GM10266 (cell line): ENCODE measurements around the gene KLK15.

ENCODE experiments used
- DNase-seq: peaks from one replicate; pipeline ENCODE4 v3.0.0; 2012; ENCODE audit errors: extremely low spot score
- CTCF ChIP-seq: IDR thresholded peaks from 2 replicates; pipeline ENCODE4 v1.5.1; 2012; ENCODE audit warnings: mild to moderate bottlenecking, low read depth; ENCODE audit not compliant: control insufficient read depth, insufficient read depth; ENCODE audit errors: missing control alignments

KLK15 gene

DNA sequence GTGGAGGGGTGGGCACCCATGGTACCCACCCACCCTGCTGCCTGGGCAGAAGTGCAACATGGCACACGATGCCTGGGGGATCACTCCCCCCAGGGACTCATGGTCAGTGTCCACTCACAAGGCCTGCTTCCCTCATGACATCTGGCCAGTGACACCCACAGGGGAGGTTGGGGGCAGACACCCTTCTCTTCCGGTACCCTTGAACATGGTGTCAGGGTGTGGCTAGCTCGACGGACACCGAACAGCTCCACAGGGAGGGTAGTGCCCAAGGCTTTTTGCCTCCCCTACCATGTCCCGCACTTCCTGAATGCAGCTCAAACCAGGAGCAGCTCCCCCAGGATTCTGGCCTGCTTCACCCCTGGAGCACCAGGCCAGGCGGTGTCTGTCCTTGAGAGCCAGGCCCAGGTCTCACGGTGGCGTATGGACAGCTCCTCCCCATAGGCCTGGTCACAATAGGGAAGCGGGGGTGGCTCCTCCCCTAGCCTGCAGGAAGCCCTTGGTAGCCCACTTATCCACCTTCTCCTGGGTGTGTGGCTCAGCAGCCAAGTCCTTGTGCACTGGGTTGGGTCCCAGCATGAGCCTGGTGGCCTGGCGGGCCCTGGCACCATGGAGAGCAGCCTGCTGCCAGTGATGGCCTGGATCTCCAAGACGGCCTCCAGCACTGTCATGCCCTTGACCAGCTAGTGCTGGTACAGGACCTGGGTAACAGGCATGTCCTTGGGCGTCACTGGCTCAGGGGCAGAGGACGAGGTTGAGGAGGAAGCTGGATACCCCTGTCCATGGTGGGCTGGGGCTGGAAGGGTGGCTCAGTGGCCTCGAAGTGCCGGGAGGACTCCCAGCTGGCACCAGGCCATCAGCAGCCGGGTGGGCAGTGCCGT, 35.4 kb downstream of the KLK15 start:
- DNase-seq = no peak
- TF ChIP-seq CTCF = no peak

- no peak for DNase-seq
- TF ChIP-seq CTCF = no peak
Measured at GRCh38 chr19:50797429-50797780, 36.0 kb downstream of the KLK15 start.

- TF ChIP-seq CTCF = no peak
- DNase-seq = no peak
Measured at GRCh38 chr19:50796634-50797428, 36.5 kb downstream of the KLK15 start.

DNA sequence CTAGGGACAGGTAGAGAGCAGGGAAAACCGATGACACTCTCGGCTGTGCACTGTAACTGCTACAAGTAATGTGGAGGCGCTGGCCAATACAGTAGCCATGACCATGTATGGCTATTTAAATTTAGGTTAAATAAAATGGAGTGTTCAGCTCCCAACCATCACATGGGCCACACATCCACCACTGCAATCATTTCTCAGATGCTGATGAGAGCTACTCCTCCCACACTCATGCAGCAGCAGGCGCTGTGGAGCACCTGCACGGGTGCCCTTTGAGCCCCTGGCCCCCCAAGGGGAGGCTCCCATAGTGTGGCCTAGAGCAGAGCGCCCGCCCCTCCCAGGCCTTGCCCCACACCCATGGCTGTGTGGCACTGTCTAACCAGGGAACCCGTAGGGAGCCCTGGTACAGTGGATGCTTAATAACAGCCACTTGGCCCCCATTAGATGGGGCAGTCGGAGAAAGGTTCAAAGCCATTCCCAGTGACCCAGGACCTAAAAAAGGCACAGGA, 37.2 kb downstream of the KLK15 start:
- TF ChIP-seq CTCF = peak; percentile 36
- DNase-seq = no peak

DNA sequence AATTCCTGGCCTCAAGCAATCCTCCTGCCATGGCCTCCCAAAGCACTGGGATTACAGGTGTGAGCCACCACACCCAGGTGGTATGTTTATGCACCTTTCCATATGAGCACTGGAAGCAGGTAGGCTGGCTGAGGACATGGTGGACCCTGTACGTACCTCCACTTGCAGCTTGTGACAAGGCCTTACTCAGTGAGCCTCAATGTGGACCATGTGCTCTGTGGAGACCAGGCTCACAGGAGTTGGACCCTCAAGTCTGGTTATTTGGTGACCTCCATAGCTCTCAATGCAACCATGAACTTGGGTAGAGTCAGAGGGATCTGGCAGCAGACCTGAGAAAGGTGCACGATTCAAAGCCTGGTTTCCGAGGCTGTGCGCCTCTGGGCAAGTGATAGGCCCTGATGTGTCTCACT, 37.7 kb downstream of the KLK15 start:
- TF ChIP-seq CTCF = no peak
- no peak for DNase-seq

DNA sequence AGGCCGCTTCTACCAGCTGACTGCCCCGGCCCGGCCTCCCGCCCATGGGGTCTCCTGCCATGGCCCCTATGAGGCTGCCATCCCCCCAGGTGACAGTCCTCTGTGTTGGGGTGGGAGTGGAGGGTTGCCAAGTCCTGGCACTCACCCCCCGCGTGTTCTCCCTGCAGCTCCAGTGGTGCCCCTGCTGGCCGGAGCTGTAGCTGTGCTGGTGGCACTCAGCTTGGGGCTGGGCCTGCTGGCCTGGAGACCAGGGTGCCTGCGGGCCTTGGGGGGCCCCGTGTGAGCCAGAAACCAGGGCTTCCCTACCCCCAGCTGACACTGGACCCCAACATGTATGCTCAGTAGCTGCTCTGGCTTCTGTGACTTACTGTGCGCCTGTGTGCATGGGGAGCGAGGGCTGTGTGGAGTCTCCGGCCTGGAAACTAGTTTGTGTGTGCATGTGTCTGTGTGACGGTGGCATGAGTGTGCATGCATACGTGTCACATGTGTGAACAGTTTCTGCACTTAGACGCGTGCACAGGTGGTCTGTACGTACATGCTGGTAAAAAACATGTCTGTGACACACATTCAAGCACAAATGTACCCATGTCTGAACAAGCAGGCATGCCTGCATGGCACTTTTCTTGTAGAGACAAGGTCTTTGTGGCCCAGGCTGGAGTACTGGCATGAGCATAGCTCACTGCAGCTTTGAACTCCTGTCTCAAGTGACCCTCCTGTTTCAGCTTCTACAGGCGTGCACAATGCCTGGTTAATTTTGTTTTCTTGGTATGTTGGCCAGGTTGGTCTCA, 38.3 kb downstream of the KLK15 start:
- no peak for DNase-seq
- no peak for TF ChIP-seq CTCF
